Measurements from ENCODE around the gene MTMR4.

- TF ChIP-seq, protein P1, sequence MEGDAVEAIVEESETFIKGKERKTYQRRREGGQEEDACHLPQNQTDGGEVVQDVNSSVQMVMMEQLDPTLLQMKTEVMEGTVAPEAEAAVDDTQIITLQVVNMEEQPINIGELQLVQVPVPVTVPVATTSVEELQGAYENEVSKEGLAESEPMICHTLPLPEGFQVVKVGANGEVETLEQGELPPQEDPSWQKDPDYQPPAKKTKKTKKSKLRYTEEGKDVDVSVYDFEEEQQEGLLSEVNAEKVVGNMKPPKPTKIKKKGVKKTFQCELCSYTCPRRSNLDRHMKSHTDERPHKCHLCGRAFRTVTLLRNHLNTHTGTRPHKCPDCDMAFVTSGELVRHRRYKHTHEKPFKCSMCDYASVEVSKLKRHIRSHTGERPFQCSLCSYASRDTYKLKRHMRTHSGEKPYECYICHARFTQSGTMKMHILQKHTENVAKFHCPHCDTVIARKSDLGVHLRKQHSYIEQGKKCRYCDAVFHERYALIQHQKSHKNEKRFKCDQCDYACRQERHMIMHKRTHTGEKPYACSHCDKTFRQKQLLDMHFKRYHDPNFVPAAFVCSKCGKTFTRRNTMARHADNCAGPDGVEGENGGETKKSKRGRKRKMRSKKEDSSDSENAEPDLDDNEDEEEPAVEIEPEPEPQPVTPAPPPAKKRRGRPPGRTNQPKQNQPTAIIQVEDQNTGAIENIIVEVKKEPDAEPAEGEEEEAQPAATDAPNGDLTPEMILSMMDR (IDR thresholded peaks at IDR 0.05), result no peak
- no peak for TF ChIP-seq POLR2A (IDR thresholded peaks at IDR 0.05)
These were observed 17.5 kb upstream of the MTMR4 start for GRCh38 chr17:58531661-58532554.

Measured in breast epithelium (tissue), 3 donors.